Skeletal muscle tissue (tissue), 4 donors: ENCODE measurements around the gene PLA2G15. TPM values are rescaled to one million over a fixed set of nuclear protein-coding genes. Genes with fewer than 3 reads are reported as not detected.
A peak's percentile ranks its signal among the peaks of the same experiment; 100 is the strongest.
"Not testable (repeated sequence)": the region's sequence is repeated elsewhere in the genome, so short reads cannot be mapped to it uniquely, and the experiment has no call there.

Source experiments
- H3K27ac ChIP-seq: one replicate; pipeline ENCODE4 v1.7.0; 2013; ENCODE audit warnings: mild to moderate bottlenecking, low read depth, low read length, inconsistent platforms
- H3K27me3 ChIP-seq, 3 donors: one replicate each; pipeline ENCODE4 v1.7.0; 2013; ENCODE audit warnings: low read length in 3 of 3; ENCODE audit not compliant: control insufficient read depth in 3 of 3, insufficient read depth in 3 of 3
- H3K36me3 ChIP-seq, 3 donors: one replicate each; pipeline ENCODE4 v1.7.0; 2013; ENCODE audit warnings: low read length in 3 of 3; ENCODE audit not compliant: control insufficient read depth in 3 of 3, insufficient read depth in 3 of 3
- H3K4me1 ChIP-seq, 3 donors: one replicate each; pipeline ENCODE4 v1.7.0; 2013; ENCODE audit warnings: low read length in 3 of 3, mild to moderate bottlenecking in 3 of 3; ENCODE audit not compliant: control insufficient read depth in 3 of 3, insufficient read depth in 3 of 3
- H3K4me3 ChIP-seq, 3 donors: one replicate each; pipeline ENCODE4 v1.7.0; 2013; ENCODE audit warnings: low read length in 3 of 3
- H3K9ac ChIP-seq, 3 donors: one replicate each; pipeline ENCODE4 v1.7.0; 2013; ENCODE audit warnings: low read length in 3 of 3, mild to moderate bottlenecking in 3 of 3, moderate library complexity in 2 of 3, low read depth in 1 of 3
- H3K9me3 ChIP-seq, 3 donors: one replicate each; pipeline ENCODE4 v1.7.0; 2013; ENCODE audit warnings: low read length in 3 of 3; ENCODE audit not compliant: control insufficient read depth in 3 of 3
- total RNA-seq: library from RNA; depleted of rRNA; stranded (reverse); fragments of >200 nt; gene quantifications from one replicate; pipeline ENCODE4 v1.2.3, GENCODE V29; 2014
- donor health status: Osteomylitis.

The PLA2G15 gene
- total RNA-seq, 1 donor from 2014 or later, result 23.0 TPM

DNA sequence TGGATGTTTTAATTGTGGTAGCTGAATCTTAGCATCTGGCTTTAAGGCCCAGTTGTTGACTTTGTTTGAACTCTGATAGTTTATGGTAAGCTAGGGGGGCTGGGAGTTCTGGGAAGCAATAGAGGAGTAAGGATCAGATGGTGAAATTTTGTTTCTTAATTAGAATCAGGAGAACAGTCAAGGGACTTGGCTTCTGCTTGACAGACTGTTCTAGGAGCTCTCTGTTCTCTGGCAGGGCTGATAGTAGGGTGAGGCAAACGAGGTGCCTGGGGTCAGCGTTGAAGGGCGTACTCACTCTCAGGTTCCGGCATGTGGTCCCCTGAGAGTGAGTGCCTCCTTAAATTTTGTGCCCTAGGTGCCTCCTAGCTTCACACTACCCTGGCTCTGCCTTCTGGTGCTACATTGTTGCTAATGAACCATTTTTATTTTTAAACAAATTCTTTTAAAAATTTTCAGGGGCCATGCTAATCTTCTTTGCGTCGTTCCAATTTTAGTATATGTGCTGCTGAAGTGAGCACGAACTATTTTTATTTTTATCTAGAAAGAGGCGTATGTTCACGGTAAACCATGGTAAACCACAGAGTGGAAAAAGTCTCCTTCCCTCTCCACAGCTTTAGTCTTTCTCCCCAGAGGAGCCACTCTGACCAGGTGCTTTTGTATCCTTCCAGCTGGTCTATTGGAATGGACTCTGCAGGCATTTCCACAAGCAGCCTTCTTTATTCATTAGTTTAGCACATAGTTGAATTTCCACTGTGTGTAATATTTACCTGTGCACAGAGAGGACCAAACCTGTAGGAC is 38.8 kb downstream of the PLA2G15 start:
- Histone ChIP-seq H3K9ac (peak overlapping the region in 2 of 3 donors; percentile 60 to 63), H3K27ac (peak overlapping the region; percentile 79), H3K9me3 (no peaks in the 10 kb centered on the region), H3K36me3 (peaks cover 9 to 12% (median 9%) of the 10 kb centered on the region in 3 donors), H3K27me3 (no peaks in the 10 kb centered on the region), H3K4me3 (peak overlapping the region in 1 of 3 donors; percentile 39), H3K4me1 (peaks cover 79 to 88% (median 80%) of the 10 kb centered on the region in 3 donors)

DNA sequence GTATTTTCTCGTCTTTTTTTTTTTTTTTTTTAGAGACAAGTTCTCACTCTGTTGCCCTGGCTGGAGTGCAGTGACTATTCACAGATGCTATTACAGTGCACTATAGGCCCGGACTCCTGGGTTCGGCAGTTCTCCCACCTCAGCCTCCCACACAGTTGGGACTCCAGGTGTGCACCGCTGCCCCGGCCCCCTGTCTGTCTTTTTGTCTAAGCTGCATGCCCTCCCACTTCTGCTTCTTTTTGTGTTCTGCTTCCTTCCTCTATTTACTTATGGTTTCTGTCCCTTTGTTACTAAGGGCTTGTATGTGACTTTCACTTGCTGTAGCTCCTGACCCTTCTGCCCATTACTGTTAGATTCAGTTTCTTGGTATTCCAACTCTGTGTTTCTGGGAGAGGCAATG is 39.7 kb downstream of the PLA2G15 start:
- no peak overlapping the region for H3K4me3 ChIP-seq
- H3K9ac ChIP-seq, result peak overlapping the region; percentile 28 to 60 (median 55)
- peak overlapping the region; percentile 79 for H3K27ac ChIP-seq
- no peaks in the 10 kb centered on the region for H3K27me3 ChIP-seq
- H3K36me3 ChIP-seq, result peaks cover 9 to 16% (median 9%) of the 10 kb centered on the region in 3 donors
- H3K9me3 ChIP-seq, result no peaks in the 10 kb centered on the region
- H3K4me1 ChIP-seq, result peaks cover 82 to 84% (median 83%) of the 10 kb centered on the region in 3 donors

DNA sequence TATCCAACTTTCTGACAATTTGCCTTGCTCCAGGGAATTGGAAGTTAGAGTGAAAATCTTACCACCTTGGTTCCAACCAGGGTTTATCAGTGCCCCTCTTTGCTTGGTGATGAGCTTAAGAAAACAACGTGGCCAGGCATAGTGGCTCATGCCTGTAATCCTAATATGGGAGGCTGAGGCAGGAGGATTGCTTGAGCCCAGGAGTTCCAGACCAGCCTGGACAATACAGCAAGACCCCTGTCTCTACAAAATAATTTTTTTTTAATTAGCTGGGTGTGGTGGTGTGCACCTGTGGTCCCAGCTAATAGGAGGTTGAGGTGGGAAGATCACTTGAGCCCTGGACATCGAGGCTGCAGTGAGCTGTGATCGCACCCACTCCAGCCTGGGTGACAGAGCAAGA is 40.5 kb downstream of the PLA2G15 start:
- peaks cover 13 to 23% (median 14%) of the 10 kb centered on the region in 3 donors for H3K36me3 ChIP-seq
- H3K9me3 ChIP-seq, result no peaks in the 10 kb centered on the region
- peak overlapping the region; percentile 79 for H3K27ac ChIP-seq
- H3K4me1 ChIP-seq, result peaks cover 80 to 82% (median 81%) of the 10 kb centered on the region in 3 donors
- peak overlapping the region in 1 of 3 donors; percentile 34 for H3K9ac ChIP-seq
- no peaks in the 10 kb centered on the region for H3K27me3 ChIP-seq
- H3K4me3 ChIP-seq, result no peak overlapping the region

DNA sequence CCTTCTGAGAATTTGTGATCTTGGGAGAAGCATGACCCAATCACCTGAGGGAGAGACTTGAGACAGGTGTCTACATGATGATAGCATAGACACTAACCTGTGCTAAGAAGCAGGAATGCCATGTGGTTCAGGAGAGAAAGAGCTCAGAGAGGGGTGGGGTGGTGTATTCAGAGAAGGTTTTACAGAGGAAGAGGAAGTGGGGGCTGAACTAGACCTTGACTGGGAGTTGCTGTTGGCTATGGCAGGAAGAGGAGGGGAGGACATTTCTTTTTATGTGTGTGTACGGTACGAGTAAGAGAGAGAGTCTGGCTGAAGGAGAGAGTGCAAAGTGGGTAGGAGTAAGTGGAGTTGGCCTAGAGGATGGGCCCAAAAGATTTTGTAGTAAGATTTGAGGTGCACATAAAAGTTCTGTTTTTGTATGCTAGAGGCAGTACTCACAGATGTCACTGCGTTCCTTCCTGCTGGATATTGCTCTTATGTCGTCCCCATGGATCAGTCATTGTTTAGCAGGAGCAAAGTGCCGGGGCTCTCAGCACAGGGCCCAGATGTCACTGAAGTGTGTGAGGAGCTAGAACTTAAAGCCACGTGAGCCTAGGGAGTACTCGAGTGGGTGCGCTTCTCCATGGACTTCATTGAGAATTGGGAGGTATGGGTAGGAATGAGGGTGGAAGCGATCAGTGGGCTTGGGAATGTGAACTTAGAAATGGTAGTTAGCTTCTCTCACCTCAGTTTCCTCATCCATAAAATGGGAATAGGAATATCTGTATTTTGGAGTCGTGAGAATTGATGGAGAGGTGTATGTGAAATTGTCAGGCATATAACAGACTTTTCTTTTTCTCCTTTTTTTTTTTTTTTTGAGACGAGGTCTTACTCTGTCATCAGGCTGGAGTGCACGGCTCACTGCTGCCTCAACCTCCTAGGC is 41.2 kb downstream of the PLA2G15 start:
- peaks cover 17 to 30% (median 21%) of the 10 kb centered on the region in 3 donors for H3K36me3 ChIP-seq
- no peaks in the 10 kb centered on the region for H3K27me3 ChIP-seq
- no peak overlapping the region for H3K4me3 ChIP-seq
- peak overlapping the region; percentile 79 for H3K27ac ChIP-seq
- no peaks in the 10 kb centered on the region for H3K9me3 ChIP-seq
- peak overlapping the region in 1 of 3 donors; percentile 24 for H3K9ac ChIP-seq
- H3K4me1 ChIP-seq, result peaks cover 78 to 79% (median 78%) of the 10 kb centered on the region in 3 donors

DNA sequence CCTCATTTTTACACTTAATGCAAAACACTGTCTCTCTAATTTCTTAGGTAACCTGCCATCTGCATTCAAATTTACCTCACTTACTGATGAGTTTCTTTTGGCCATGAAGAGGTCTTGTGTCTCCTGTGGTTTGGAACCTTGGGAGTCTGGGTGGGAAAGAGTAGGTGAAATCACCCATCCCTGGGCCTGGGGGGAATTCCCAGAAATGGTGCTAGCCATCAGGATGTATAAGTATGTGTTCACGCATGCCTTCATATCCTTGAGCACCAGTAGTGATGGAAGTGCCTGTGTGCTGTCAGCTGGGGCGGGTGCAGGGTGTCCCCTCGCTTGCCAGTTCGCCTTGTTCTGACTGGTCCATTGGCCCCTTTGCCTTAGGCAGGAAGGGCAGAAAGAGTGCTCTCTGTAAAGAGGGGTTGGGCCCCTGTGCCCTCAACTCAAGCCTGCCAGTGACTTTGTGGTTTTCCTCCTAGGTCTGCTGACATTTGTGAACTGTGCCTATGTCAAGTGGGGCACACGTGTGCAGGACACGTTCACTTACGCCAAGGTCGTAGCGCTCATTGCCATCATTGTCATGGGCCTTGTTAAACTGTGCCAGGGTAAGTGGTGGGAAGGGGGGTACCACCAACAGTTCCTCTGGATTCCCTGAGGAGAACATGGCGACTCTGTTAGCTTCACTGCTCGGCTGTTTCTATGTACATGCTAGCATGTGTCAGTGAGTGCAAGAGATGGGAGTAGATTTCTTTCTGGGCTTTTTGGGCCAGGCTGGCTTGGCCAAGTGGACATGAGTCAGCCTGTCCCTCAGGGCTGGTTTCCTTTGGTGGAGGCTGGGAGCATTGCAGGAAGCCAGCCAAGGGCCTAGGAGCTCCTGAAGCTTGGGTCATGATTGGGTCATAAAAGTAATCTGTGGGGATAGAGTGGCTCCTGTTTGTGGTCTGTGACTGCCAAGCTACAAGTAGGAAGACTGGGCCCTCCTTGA is 42.4 kb downstream of the PLA2G15 start:
- H3K4me1 ChIP-seq, result peaks cover 70 to 76% (median 71%) of the 10 kb centered on the region in 3 donors
- peak overlapping the region; percentile 76 for H3K27ac ChIP-seq
- H3K9me3 ChIP-seq, result no peaks in the 10 kb centered on the region
- peak overlapping the region; percentile 12 to 28 (median 25) for H3K9ac ChIP-seq
- no peaks in the 10 kb centered on the region for H3K27me3 ChIP-seq
- H3K4me3 ChIP-seq, result peak overlapping the region; percentile 31 to 49 (median 33)
- peaks cover 23 to 41% (median 32%) of the 10 kb centered on the region in 3 donors for H3K36me3 ChIP-seq

DNA sequence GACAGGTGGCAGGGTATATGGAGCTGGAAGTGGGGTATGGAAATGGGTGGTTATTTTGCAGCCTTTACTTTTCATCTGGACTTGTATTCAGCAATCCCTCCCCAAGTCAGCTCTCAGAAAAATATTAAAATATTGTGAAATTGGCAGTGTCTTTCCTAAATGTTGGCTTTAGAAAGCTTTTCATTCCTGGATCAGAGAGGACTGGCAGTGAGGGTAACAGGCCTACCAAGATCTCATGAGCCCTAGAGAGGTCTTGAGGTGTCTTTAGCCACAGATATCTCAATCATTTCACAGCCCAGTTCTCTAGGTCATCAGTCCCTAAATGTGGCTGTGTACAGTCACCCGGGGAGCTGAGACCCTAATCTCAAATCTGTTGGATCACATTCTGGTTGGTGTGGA is 43.1 kb downstream of the PLA2G15 start:
- H3K4me1 ChIP-seq, result peaks cover 63 to 70% (median 64%) of the 10 kb centered on the region in 3 donors
- peak overlapping the region; percentile 76 for H3K27ac ChIP-seq
- peak overlapping the region in 2 of 3 donors; percentile 31 to 33 for H3K4me3 ChIP-seq
- no peaks in the 10 kb centered on the region for H3K9me3 ChIP-seq
- H3K9ac ChIP-seq, result peak overlapping the region in 1 of 3 donors; percentile 26
- peaks cover 28 to 43% (median 34%) of the 10 kb centered on the region in 3 donors for H3K36me3 ChIP-seq
- H3K27me3 ChIP-seq, result no peaks in the 10 kb centered on the region

DNA sequence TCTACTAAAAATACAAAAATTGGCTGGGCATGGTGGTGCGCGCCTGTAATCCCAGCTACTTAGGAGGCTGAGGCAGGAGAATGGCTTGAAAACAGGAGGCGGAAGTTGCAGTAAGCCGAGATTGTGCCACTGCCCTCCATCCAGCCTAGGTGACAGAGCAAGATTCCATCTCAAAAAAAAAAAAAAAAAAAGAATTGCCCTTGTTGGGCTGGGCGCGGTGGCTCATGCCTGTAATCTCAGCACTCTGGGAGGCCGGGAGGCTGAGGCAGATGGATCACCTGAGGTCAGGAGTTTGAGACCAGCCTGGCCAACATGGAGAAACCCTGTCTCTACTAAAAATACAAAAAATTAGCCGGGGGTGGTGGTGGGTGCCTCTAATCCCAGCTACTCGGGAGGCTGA is 43.6 kb downstream of the PLA2G15 start:
- H3K4me1 ChIP-seq, result peaks cover 58 to 64% (median 59%) of the 10 kb centered on the region in 3 donors
- H3K4me3 ChIP-seq, H3K9me3 ChIP-seq, H3K9ac ChIP-seq, H3K27me3 ChIP-seq: not testable (repeated sequence)
- H3K27ac ChIP-seq, result peak overlapping the region; percentile 76
- peaks cover 33 to 48% (median 40%) of the 10 kb centered on the region in 3 donors for H3K36me3 ChIP-seq

DNA sequence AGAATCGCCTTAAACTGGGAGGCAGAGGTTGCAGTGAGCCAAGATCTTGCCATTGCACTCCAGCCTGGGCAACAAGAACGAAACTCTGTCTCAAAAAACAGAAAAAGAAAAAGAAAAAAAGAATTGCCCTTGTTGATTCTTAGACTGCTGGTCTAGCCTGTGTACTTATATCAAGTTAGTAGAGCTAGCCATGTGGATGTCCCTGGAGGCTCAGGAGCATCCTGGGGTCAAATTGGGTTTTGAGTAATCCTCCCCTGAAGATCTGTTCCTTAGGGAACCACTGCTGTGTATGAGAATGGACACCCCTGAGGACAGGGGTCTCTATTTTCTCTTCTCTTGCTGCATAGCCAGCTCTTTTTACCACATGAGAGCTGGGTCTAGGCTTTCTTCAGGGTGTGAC is 44.0 kb downstream of the PLA2G15 start:
- Histone ChIP-seq H3K4me3 (no peak overlapping the region), H3K27ac (peak overlapping the region; percentile 76), H3K9ac (peak overlapping the region in 1 of 3 donors; percentile 50), H3K27me3 (no peaks in the 10 kb centered on the region), H3K4me1 (peaks cover 54 to 60% (median 55%) of the 10 kb centered on the region in 3 donors), H3K36me3 (peaks cover 36 to 51% (median 41%) of the 10 kb centered on the region in 3 donors), H3K9me3 (no peaks in the 10 kb centered on the region)
